KMS-11 (cell line): ENCODE measurements around the gene UBE3A.

Source experiments
- H2AFZ ChIP-seq: fragments of 200-600 bp; sonication (generic); 2 replicates; pipeline ENCODE4 v1.6.1; 2016; ENCODE audit warnings: antibody characterized with exemption, mixed run types, low read depth
- H3K27ac ChIP-seq: fragments of 200-600 bp; sonication (generic); 2 replicates; pipeline ENCODE4 v1.6.1; 2016; ENCODE audit warnings: mild to moderate bottlenecking, mixed run types
- H3K27me3 ChIP-seq: fragments of 200-600 bp; sonication (generic); 2 replicates; pipeline ENCODE4 v1.6.1; 2017; ENCODE audit warnings: mild to moderate bottlenecking, low read depth, mixed run types, moderate library complexity; ENCODE audit not compliant: insufficient read depth
- H3K36me3 ChIP-seq: fragments of 200-600 bp; sonication (generic); 2 replicates; pipeline ENCODE4 v1.6.1; 2017; ENCODE audit warnings: mild to moderate bottlenecking, mixed run types; ENCODE audit not compliant: insufficient read depth
- H3K4me1 ChIP-seq: fragments of 200-600 bp; sonication (generic); 2 replicates; pipeline ENCODE4 v1.6.1; 2016; ENCODE audit warnings: mild to moderate bottlenecking, low read depth, mixed run types; ENCODE audit not compliant: poor library complexity, severe bottlenecking
- H3K4me2 ChIP-seq: fragments of 200-600 bp; sonication (generic); 2 replicates; pipeline ENCODE4 v1.7.0; 2016; ENCODE audit warnings: mild to moderate bottlenecking, mixed run types
- H3K4me3 ChIP-seq: fragments of 200-600 bp; sonication (generic); IDR thresholded peaks from 2 replicates; pipeline ENCODE4 v1.6.1; 2017; ENCODE audit warnings: low read depth, low read length, mixed read lengths; ENCODE audit not compliant: insufficient read depth
- H3K79me2 ChIP-seq: fragments of 200-600 bp; sonication (generic); 2 replicates; pipeline ENCODE4 v1.6.1; 2016; ENCODE audit warnings: low read depth, mixed run types; ENCODE audit not compliant: insufficient read depth
- H3K9ac ChIP-seq: fragments of 200-600 bp; sonication (generic); 2 replicates; pipeline ENCODE4 v1.6.1; 2016; ENCODE audit warnings: mild to moderate bottlenecking, mixed run types
- H4K20me1 ChIP-seq: fragments of 200-600 bp; sonication (generic); 2 replicates; pipeline ENCODE4 v1.6.1; 2016; ENCODE audit warnings: mild to moderate bottlenecking, mixed run types; ENCODE audit not compliant: insufficient read depth
- CTCF ChIP-seq: fragments of 200-600 bp; sonication (generic); conservative IDR thresholded peaks from 2 replicates; pipeline ENCODE4 v1.6.1; 2017; ENCODE audit warnings: low read depth, mild to moderate bottlenecking, antibody characterized with exemption, low read length, moderate library complexity, mixed read lengths

The UBE3A gene

GRCh38 chr15:25438601-25439368 is at the start of gene UBE3A:
Gene UBE3A (minus strand): TSS chr15:25439024. CDS start chr15:25409107, 29,917 bp downstream.
- H3K79me2 ChIP-seq: peaks cover 26% of the 10 kb centered on the region
- no peak for TF ChIP-seq CTCF

GRCh38 chr15:25487226-25487884 is 48.5 kb upstream of the UBE3A start:
- Histone ChIP-seq H3K79me2 (no peaks in the 10 kb centered on the region), H3K4me2 (no peak overlapping the region), H3K4me3 (no peak overlapping the region), H2AFZ (no peak overlapping the region), H3K27me3 (no peaks in the 10 kb centered on the region), H4K20me1 (no peaks in the 10 kb centered on the region), H3K36me3 (no peaks in the 10 kb centered on the region), H3K4me1 (no peaks in the 10 kb centered on the region), H3K27ac (no peak overlapping the region), H3K9ac (no peak overlapping the region)
- TF ChIP-seq CTCF: no peak

More at GRCh38 chr15:25438601-25439368, at the start of gene UBE3A:
- no peak within 1 kb of the TSS for H3K4me3 ChIP-seq
- H3K4me1 ChIP-seq: no peaks in the 10 kb centered on the region
- no peaks in the 10 kb centered on the region for H3K27me3 ChIP-seq
- H3K4me2 ChIP-seq: peak within 1 kb of the TSS; percentile 17; the same call in 1 of the 2 replicates
- H3K36me3 ChIP-seq: no peaks in the 10 kb centered on the region
- H3K9ac ChIP-seq: peak within 1 kb of the TSS; percentile 71; the same call in 1 of the 2 replicates
- H2AFZ ChIP-seq: peak within 1 kb of the TSS; percentile 44; the same call in 1 of the 2 replicates
- no peaks in the 10 kb centered on the region for H4K20me1 ChIP-seq
- peak within 1 kb of the TSS; percentile 72 for H3K27ac ChIP-seq

- Histone ChIP-seq H2AFZ (no peak overlapping the region), H3K27me3 (no peaks in the 10 kb centered on the region), H3K36me3 (no peaks in the 10 kb centered on the region), H3K4me3 (no peak overlapping the region), H3K79me2 (no peaks in the 10 kb centered on the region), H3K4me2 (no peak overlapping the region), H3K4me1 (no peaks in the 10 kb centered on the region), H4K20me1 (no peaks in the 10 kb centered on the region), H3K27ac (no peak overlapping the region), H3K9ac (no peak overlapping the region)
- TF ChIP-seq CTCF: no peak
These were observed 47.2 kb upstream of the UBE3A start for GRCh38 chr15:25486051-25486450.

- Histone ChIP-seq H3K4me1 (no peaks in the 10 kb centered on the region), H3K4me2 (no peak overlapping the region), H3K4me3 (no peak overlapping the region), H3K36me3 (no peaks in the 10 kb centered on the region), H3K9ac (no peak overlapping the region), H4K20me1 (no peaks in the 10 kb centered on the region), H3K27ac (no peak overlapping the region), H2AFZ (no peak overlapping the region), H3K27me3 (no peaks in the 10 kb centered on the region), H3K79me2 (no peaks in the 10 kb centered on the region)
- TF ChIP-seq CTCF: no peak
These were observed 42.5 kb upstream of the UBE3A start for GRCh38 chr15:25481208-25481859.
